Measurements from ENCODE around the gene RGS3. TPM values are rescaled to one million over a fixed set of nuclear protein-coding genes. Genes with fewer than 3 reads are reported as not detected.

The RGS3 gene
- total and polyA plus RNA-seq, 2 of the 13 experiments (the other 11 are each of a cell fraction or from before 2014, with no cell fraction given), result 17.1 to 28.8 TPM

- TF ChIP-seq IKZF4 (CRISPR knock-in tag; IDR thresholded peaks at IDR 0.05; ENCODE audit: borderline replicate concordance, low read depth, not compliant biosample characterization), result no peak
- TF ChIP-seq HNF4A (CRISPR knock-in tag; IDR thresholded peaks at IDR 0.05), result peak; percentile 84
- no peak for TF ChIP-seq NFIC (IDR thresholded peaks at IDR 0.05; ENCODE audit: low read length)
- 0 out of 2 replicates have a peak, but pooled peaks have one; percentile 21 for TF ChIP-seq ZNF350 (CRISPR knock-in tag; IDR thresholded peaks at IDR 0.05; ENCODE audit: borderline replicate concordance, low read depth)
- TF ChIP-seq, protein P1, sequence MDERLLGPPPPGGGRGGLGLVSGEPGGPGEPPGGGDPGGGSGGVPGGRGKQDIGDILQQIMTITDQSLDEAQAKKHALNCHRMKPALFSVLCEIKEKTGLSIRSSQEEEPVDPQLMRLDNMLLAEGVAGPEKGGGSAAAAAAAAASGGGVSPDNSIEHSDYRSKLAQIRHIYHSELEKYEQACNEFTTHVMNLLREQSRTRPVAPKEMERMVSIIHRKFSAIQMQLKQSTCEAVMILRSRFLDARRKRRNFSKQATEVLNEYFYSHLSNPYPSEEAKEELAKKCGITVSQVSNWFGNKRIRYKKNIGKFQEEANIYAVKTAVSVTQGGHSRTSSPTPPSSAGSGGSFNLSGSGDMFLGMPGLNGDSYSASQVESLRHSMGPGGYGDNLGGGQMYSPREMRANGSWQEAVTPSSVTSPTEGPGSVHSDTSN (CRISPR knock-in tag; IDR thresholded peaks at IDR 0.05), result no peak
- TF ChIP-seq SP1 (IDR thresholded peaks at IDR 0.05), result no peak
- 0 out of 2 replicates have a peak, but pooled peaks have one; percentile 19 for TF ChIP-seq SP1 (CRISPR knock-in tag; IDR thresholded peaks at IDR 0.05)
- TF ChIP-seq ZNF552 (CRISPR knock-in tag; IDR thresholded peaks at IDR 0.05; ENCODE audit: borderline replicate concordance), result no peak
- TF ChIP-seq MTF2 (CRISPR knock-in tag; IDR thresholded peaks at IDR 0.05; ENCODE audit: borderline replicate concordance), result no peak
- no peak for TF ChIP-seq ZNF264 (CRISPR knock-in tag; IDR thresholded peaks at IDR 0.05)
- no peak for TF ChIP-seq SATB2 (CRISPR knock-in tag; IDR thresholded peaks at IDR 0.05)
Measured at GRCh38 chr9:113508111-113508749, 44.7 kb downstream of the RGS3 start (continued).

- no peak for ATAC-seq
- ChIA-PET CTCF (ENCODE audit: low intra/inter-chr PET ratio, low total read pairs) (no interaction called here), POLR2A (no interaction called here)
- Histone ChIP-seq H2AFZ (ENCODE audit: low read length) (no peak overlapping the region), H3K4me1 (ENCODE audit: insufficient read depth, low read length) (peaks cover 65% of the 10 kb centered on the region), H3K4me3 (replicated peaks in 1 of 3; ENCODE audit: insufficient read depth in 1 of 3, low read depth in 2 of 3, low read length in 3 of 3) (no peak overlapping the region), H4K20me1 (ENCODE audit: insufficient read depth, low read length) (no peaks in the 10 kb centered on the region), H3K27ac (ENCODE audit: extremely low read length, insufficient read depth, low read length) (no peak overlapping the region), H3K4me2 (ENCODE audit: low read depth, low read length) (no peak overlapping the region), H3K79me2 (ENCODE audit: insufficient read depth, low read length) (peaks cover 15% of the 10 kb centered on the region), H3K27me3 (ENCODE audit: control insufficient read depth in 1 of 2, insufficient read depth in 2 of 2, low read length in 2 of 2) (no peaks in the 10 kb centered on the region), H3K9ac (ENCODE audit: insufficient read depth, low read depth, low read length) (no peak overlapping the region), H3K9me3 (ENCODE audit: low read length) (no peaks in the 10 kb centered on the region), H3K36me3 (replicated peaks in 1 of 2; ENCODE audit: control insufficient read depth in 1 of 2, insufficient read depth in 2 of 2, low read length in 2 of 2) (peaks cover 15 to 62% of the 10 kb centered on the region in 2 experiments)
- no TSS peak for BruUV-seq (replicated peaks)
- no peak for DNase-seq (ENCODE audit: low spot score)
- FAIRE-seq, result no peak
- 95% methylated on average over 7 of the region's 7 CpGs for WGBS (ENCODE audit: low lambda C conversion rate)
- in situ Hi-C loops (cut with HindIII; ENCODE audit: extremely low pct_ligation_motif_present, low pct_unique_long_range_greater_than_20kb) (no loop called here), intact Hi-C loops (cut with micrococcal nuclease; ENCODE audit: unreplicated experiment) (loop anchor here (5.0 kb wide), 2 partner anchors 47 to 62 kb away; partner anchors contain the start of gene RGS3)
- TF ChIP-seq CEBPG (CRISPR knock-in tag; IDR thresholded peaks at IDR 0.05) (no peak), ZNF546 (CRISPR knock-in tag; conservative IDR thresholded peaks at IDR 0.05) (no peak), RORA (CRISPR knock-in tag; IDR thresholded peaks at IDR 0.05) (no peak), ZSCAN29 (CRISPR knock-in tag; conservative IDR thresholded peaks at IDR 0.05) (no peak)
Measured at GRCh38 chr9:113509463-113509862, 45.9 kb downstream of the RGS3 start.
